ENCODE results near the gene KLHL34.

The KLHL34 gene

DNA sequence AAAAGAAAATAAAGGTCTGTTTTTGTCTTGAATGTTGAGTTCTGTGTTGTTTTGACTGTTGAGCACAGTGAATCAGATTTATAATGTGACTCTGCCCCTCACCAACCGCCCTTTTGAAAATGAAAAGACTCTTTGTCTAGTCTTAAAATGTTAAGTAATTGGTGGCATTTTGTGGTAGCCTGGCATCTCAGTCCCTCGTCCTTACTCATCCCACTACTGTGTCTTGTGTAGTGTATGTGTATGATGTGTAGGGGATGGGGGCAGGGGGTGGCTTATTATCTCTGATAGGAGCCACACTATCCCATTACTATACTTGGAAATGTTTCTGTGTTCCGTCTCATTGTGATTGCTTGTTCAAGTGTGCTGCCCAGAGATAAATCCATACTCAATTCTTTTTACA is 12.2 kb downstream of the KLHL34 start:
- no peak overlapping the region for H3K4me3 ChIP-seq (ENCODE audit: low read depth in 1 of 2, low read length in 2 of 2)
- H3K9me3 ChIP-seq (ENCODE audit: control insufficient read depth in 1 of 2, low read length in 2 of 2) = no peaks in the 10 kb centered on the region
- no peak overlapping the region for H3K27ac ChIP-seq (ENCODE audit: low read length)
- H3K4me1 ChIP-seq (ENCODE audit: control insufficient read depth in 1 of 2, insufficient read depth in 2 of 2, low read length in 2 of 2) = no peaks in the 10 kb centered on the region
- H3K27me3 ChIP-seq (ENCODE audit: low read depth, low read length) = no peaks in the 10 kb centered on the region
- no peaks in the 10 kb centered on the region for H3K36me3 ChIP-seq (ENCODE audit: control insufficient read depth in 1 of 2, insufficient read depth in 2 of 2, low read length in 2 of 2)

DNA sequence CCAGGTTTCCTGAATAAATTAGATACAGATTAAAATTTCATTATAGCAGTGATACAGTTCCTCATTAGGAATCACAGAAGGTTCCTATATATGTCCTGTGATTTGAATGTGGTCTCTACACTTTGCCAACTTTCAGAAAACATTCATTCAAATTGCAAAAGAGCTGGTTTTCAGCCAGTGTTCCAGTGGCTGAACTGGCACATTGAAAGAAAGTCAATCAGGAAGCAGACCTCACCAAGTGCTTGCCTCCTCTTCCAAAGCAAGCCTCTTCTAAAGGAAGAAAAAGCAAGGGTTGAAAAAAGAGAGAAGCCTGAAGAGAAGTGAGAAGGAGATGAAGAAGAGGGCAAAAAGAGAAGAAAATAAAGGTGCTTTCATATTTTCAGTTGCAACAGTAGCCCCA is 12.7 kb downstream of the KLHL34 start:
- H3K36me3 ChIP-seq (ENCODE audit: control insufficient read depth in 1 of 2, insufficient read depth in 2 of 2, low read length in 2 of 2) = no peaks in the 10 kb centered on the region
- H3K9me3 ChIP-seq (ENCODE audit: control insufficient read depth in 1 of 2, low read length in 2 of 2) = no peaks in the 10 kb centered on the region
- no peaks in the 10 kb centered on the region for H3K4me1 ChIP-seq (ENCODE audit: control insufficient read depth in 1 of 2, insufficient read depth in 2 of 2, low read length in 2 of 2)
- no peak overlapping the region for H3K27ac ChIP-seq (ENCODE audit: low read length)
- H3K27me3 ChIP-seq (ENCODE audit: low read depth, low read length) = no peaks in the 10 kb centered on the region
- H3K4me3 ChIP-seq (ENCODE audit: low read depth in 1 of 2, low read length in 2 of 2) = no peak overlapping the region

DNA sequence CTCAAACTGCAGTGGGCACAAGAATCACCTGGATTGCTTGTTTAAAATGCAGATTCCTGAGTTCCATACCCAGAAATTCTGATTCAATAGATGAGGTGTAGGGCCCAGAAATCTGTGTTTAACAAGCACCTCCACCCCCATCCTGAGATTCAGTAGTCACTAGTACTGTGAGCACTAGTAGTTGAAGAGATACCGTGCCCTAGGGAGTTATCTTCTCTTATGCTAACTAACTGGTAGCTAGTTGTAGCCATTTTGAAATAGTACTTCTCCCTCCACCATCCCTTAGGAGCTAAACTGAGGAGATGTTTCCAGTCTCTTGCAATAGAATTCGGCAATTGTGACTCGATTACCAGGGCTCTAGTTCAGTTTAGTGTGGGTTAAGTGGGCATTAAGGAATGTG is 18.4 kb downstream of the KLHL34 start:
- no peaks in the 10 kb centered on the region for H3K36me3 ChIP-seq (ENCODE audit: control insufficient read depth in 1 of 2, insufficient read depth in 2 of 2, low read length in 2 of 2)
- no peaks in the 10 kb centered on the region for H3K4me1 ChIP-seq (ENCODE audit: control insufficient read depth in 1 of 2, insufficient read depth in 2 of 2, low read length in 2 of 2)
- H3K27me3 ChIP-seq (ENCODE audit: low read depth, low read length) = no peaks in the 10 kb centered on the region
- no peaks in the 10 kb centered on the region for H3K9me3 ChIP-seq (ENCODE audit: control insufficient read depth in 1 of 2, low read length in 2 of 2)
- H3K4me3 ChIP-seq (ENCODE audit: low read depth in 1 of 2, low read length in 2 of 2) = no peak overlapping the region
- no peak overlapping the region for H3K27ac ChIP-seq (ENCODE audit: low read length)

DNA sequence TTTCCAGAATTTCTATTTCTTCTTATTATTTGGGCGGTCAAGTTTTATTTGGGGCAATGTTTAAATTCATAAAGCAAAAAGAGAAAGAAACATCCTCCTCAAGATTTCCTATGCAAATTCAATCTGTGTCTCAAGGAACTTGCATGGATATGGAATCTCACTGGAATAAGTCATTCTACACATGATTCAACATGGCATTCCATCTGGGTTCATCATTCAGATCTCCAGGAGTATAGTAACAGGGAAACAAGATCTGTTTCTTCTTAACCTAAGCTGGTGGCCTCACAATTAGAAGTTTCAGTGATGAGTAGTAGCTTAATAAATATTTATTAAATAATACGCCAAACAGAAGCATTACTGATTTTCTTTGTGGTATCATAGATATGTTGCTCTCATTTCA is 19.8 kb downstream of the KLHL34 start:
- H3K9me3 ChIP-seq (ENCODE audit: control insufficient read depth in 1 of 2, low read length in 2 of 2) = no peaks in the 10 kb centered on the region
- no peak overlapping the region for H3K27ac ChIP-seq (ENCODE audit: low read length)

DNA sequence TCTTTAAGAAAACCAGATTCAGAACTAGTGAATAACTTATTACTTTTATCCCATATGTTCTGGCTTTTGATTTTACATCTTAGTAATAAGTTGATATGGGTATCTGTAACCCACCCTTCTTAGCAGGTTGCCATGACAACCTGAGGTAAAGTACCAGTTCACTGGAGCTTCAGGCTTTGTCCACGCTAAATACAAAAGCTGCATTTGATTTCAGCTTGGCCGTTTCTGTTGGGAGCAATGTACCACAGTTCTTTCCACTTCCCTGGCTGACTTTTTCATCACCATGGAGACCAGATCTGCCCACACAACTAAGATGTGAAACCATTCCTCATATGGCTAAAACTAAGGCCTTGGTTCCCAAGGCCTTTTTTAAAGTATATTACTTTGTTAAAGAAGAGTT is 26.1 kb downstream of the KLHL34 start:
- Histone ChIP-seq H3K4me3 (ENCODE audit: low read depth in 1 of 2, low read length in 2 of 2) (no peak overlapping the region), H3K9me3 (ENCODE audit: control insufficient read depth in 1 of 2, low read length in 2 of 2) (no peaks in the 10 kb centered on the region), H3K27me3 (ENCODE audit: low read depth, low read length) (no peaks in the 10 kb centered on the region), H3K36me3 (ENCODE audit: control insufficient read depth in 1 of 2, insufficient read depth in 2 of 2, low read length in 2 of 2) (no peaks in the 10 kb centered on the region), H3K27ac (ENCODE audit: low read length) (no peak overlapping the region), H3K4me1 (ENCODE audit: control insufficient read depth in 1 of 2, insufficient read depth in 2 of 2, low read length in 2 of 2) (no peaks in the 10 kb centered on the region)

More for the DNA sequence above, 19.8 kb downstream of the KLHL34 start:
- Histone ChIP-seq H3K4me1 (ENCODE audit: control insufficient read depth in 1 of 2, insufficient read depth in 2 of 2, low read length in 2 of 2) (no peaks in the 10 kb centered on the region), H3K36me3 (ENCODE audit: control insufficient read depth in 1 of 2, insufficient read depth in 2 of 2, low read length in 2 of 2) (no peaks in the 10 kb centered on the region), H3K4me3 (ENCODE audit: low read depth in 1 of 2, low read length in 2 of 2) (no peak overlapping the region), H3K27me3 (ENCODE audit: low read depth, low read length) (no peaks in the 10 kb centered on the region)

DNA sequence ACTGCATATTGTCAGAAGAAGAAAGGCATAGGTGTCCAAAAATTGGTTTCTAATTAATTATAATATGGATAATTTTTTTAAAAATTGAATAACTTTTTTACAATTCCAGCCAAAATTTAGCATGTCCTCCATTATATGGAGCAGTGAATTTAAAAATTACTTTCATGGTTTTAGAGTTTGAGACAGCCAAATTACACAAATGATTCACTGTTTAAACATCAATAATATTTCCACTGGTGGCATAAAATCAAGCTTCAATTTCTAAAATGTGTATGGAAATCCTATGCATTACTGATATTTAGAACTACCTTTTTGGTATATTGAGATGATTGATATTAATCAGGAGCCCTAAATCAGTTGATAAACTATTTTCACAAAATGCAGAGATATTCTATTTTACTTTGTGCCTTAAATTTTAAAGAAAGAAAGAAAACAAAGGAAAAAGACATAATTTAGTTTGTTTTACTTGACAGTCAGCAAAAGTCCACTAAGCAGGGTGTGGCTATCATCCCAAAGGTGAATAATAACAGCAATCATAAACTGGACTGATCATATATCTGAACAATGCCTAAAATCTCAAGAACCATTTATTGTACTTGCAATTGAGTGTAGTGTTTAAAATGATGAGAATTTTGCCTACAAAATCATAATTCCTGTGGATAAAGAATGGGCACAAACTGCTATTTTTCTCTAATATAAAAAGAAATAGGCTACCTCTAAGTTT is 34.2 kb downstream of the KLHL34 start:
- no peaks in the 10 kb centered on the region for H3K4me1 ChIP-seq (ENCODE audit: control insufficient read depth in 1 of 2, insufficient read depth in 2 of 2, low read length in 2 of 2)
- no peaks in the 10 kb centered on the region for H3K36me3 ChIP-seq (ENCODE audit: control insufficient read depth in 1 of 2, insufficient read depth in 2 of 2, low read length in 2 of 2)
- no peak overlapping the region for H3K27ac ChIP-seq (ENCODE audit: low read length)
- no peak overlapping the region for H3K4me3 ChIP-seq (ENCODE audit: low read depth in 1 of 2, low read length in 2 of 2)
- no peaks in the 10 kb centered on the region for H3K27me3 ChIP-seq (ENCODE audit: low read depth, low read length)
- no peaks in the 10 kb centered on the region for H3K9me3 ChIP-seq (ENCODE audit: control insufficient read depth in 1 of 2, low read length in 2 of 2)

DNA sequence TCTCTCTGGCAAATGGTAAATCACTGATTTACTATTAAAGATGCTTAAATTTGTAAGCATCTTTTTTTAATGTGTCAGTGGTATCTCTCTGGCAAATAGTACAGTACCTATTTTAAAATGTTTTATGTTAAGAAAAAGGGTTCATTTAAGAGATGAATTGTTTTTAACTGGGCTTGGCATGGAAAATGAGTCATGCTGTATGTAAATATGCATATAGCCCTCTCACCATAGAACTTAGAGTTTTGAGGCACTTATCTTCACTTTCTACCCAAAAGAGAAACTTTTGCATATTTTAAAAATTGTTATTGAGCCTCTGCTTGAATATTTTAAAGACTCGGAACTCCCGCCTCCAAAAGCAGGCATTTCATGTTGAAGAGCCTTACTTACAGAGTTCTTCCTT is 37.9 kb downstream of the KLHL34 start:
- no peak overlapping the region for H3K4me3 ChIP-seq (ENCODE audit: low read depth in 1 of 2, low read length in 2 of 2)

DNA sequence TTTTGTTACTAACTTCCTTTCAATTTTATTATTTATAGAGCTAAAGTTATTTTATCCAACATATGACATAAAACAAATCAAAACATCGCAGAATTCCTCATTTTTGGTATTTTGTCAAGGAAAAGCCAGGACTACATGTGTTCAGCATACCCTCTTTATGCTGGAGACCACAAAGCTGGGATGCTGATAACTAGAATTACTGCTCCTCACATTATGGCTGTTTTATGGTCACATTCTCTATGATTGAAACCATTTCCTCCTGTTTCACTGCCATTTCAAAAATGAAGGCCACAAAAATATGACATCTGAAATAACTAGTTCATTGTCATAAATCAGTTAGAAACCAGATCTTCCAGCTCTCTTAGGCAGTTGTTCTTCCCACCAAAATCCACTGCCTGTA is 41.7 kb downstream of the KLHL34 start:
- Histone ChIP-seq H3K4me1 (ENCODE audit: control insufficient read depth in 1 of 2, insufficient read depth in 2 of 2, low read length in 2 of 2) (no peaks in the 10 kb centered on the region), H3K27ac (ENCODE audit: low read length) (no peak overlapping the region), H3K27me3 (ENCODE audit: low read depth, low read length) (no peaks in the 10 kb centered on the region), H3K36me3 (ENCODE audit: control insufficient read depth in 1 of 2, insufficient read depth in 2 of 2, low read length in 2 of 2) (no peaks in the 10 kb centered on the region), H3K4me3 (ENCODE audit: low read depth in 1 of 2, low read length in 2 of 2) (no peak overlapping the region), H3K9me3 (ENCODE audit: control insufficient read depth in 1 of 2, low read length in 2 of 2) (no peaks in the 10 kb centered on the region)

More for the DNA sequence above, 37.9 kb downstream of the KLHL34 start:
- no peaks in the 10 kb centered on the region for H3K36me3 ChIP-seq (ENCODE audit: control insufficient read depth in 1 of 2, insufficient read depth in 2 of 2, low read length in 2 of 2)
- H3K4me1 ChIP-seq (ENCODE audit: control insufficient read depth in 1 of 2, insufficient read depth in 2 of 2, low read length in 2 of 2) = no peaks in the 10 kb centered on the region
- no peaks in the 10 kb centered on the region for H3K27me3 ChIP-seq (ENCODE audit: low read depth, low read length)
- H3K9me3 ChIP-seq (ENCODE audit: control insufficient read depth in 1 of 2, low read length in 2 of 2) = no peaks in the 10 kb centered on the region
- no peak overlapping the region for H3K27ac ChIP-seq (ENCODE audit: low read length)

DNA sequence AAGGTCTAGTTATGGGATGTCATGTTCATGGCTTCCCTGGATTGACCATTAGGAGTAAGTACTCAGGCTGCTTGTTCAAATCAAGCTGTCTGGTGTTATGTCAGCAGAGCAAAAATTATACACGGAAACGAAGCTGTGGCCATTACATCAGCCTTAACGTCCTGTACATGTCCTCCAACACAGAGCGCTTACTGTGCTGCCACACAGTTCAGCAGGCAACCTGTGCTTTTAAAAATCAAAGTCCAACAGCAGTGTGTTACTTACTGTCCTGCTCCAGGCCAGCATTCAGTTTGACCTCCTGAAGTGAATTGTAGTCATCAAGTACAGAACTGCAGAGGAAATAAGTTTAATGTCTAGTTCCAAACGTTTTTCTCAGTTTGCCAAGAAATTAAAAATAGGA is 46.0 kb downstream of the KLHL34 start:
- Histone ChIP-seq H3K27ac (ENCODE audit: low read length) (no peak overlapping the region), H3K27me3 (ENCODE audit: low read depth, low read length) (no peaks in the 10 kb centered on the region), H3K4me1 (ENCODE audit: control insufficient read depth in 1 of 2, insufficient read depth in 2 of 2, low read length in 2 of 2) (no peaks in the 10 kb centered on the region), H3K9me3 (ENCODE audit: control insufficient read depth in 1 of 2, low read length in 2 of 2) (no peaks in the 10 kb centered on the region), H3K4me3 (ENCODE audit: low read depth in 1 of 2, low read length in 2 of 2) (no peak overlapping the region), H3K36me3 (ENCODE audit: control insufficient read depth in 1 of 2, insufficient read depth in 2 of 2, low read length in 2 of 2) (no peaks in the 10 kb centered on the region)

DNA sequence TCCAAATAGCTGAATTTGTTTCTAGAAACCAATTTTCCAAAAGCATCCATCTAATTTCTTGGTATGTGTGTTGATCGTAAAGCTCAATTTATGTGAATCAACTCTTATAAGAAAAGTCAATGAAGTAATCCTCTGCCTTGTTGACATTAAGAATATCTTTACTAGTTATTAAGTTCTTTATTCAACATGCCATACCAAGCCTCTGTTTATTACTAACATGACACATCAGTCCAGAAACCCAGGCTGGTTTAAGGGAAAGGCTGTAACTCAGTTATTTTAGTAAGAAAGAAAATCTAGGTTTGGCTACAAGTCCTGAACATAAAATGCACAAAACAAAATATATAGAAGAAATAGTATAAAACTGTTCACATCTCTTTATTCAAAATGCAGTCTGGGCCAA is 48.0 kb downstream of the KLHL34 start:
- no peaks in the 10 kb centered on the region for H3K9me3 ChIP-seq (ENCODE audit: control insufficient read depth in 1 of 2, low read length in 2 of 2)
- H3K36me3 ChIP-seq (ENCODE audit: control insufficient read depth in 1 of 2, insufficient read depth in 2 of 2, low read length in 2 of 2) = no peaks in the 10 kb centered on the region
- no peaks in the 10 kb centered on the region for H3K4me1 ChIP-seq (ENCODE audit: control insufficient read depth in 1 of 2, insufficient read depth in 2 of 2, low read length in 2 of 2)
- no peak overlapping the region for H3K4me3 ChIP-seq (ENCODE audit: low read depth in 1 of 2, low read length in 2 of 2)
- H3K27me3 ChIP-seq (ENCODE audit: low read depth, low read length) = no peaks in the 10 kb centered on the region
- H3K27ac ChIP-seq (ENCODE audit: low read length) = no peak overlapping the region

DNA sequence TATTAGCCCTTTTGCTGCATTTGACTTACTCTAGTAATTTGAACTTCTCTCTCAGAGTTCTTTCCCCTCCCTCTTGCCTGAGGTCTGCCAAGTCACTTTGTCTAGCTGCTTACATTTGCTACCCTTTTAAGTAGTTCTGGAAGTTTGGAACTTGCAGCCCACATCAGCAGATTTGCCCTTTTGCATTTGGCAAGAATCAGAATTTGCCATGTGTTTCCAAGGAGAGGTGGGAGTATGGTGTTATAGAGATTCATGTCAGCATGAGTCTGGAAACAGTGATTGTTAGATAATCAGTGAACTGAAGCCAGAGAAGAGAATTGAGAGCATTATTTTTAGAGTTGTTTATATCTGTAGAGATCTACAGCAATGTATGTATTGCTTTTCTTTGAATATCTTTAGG is 52.1 kb downstream of the KLHL34 start:
- Histone ChIP-seq H3K36me3 (ENCODE audit: control insufficient read depth in 1 of 2, insufficient read depth in 2 of 2, low read length in 2 of 2) (no peaks in the 10 kb centered on the region), H3K27ac (ENCODE audit: low read length) (no peak overlapping the region), H3K4me3 (ENCODE audit: low read depth in 1 of 2, low read length in 2 of 2) (no peak overlapping the region), H3K4me1 (ENCODE audit: control insufficient read depth in 1 of 2, insufficient read depth in 2 of 2, low read length in 2 of 2) (no peaks in the 10 kb centered on the region), H3K9me3 (ENCODE audit: control insufficient read depth in 1 of 2, low read length in 2 of 2) (no peaks in the 10 kb centered on the region), H3K27me3 (ENCODE audit: low read depth, low read length) (no peaks in the 10 kb centered on the region)
